PC-3 (cell line): ENCODE data around the gene PKP1. TPM values are rescaled to one million over a fixed set of nuclear protein-coding genes. Genes with fewer than 3 reads are reported as not detected.

ENCODE experiments used
- ATAC-seq: fragments of 200-7000 bp; cut with Tn5 transposase; 2 replicates; pipeline ENCODE4 v1.9.1; 2020; ENCODE audit warnings: mild to moderate bottlenecking, moderate library complexity
- BruUV-seq: library from RNA; stranded (reverse); fragments of 400-500 nt; replicated peaks from 2 replicates; lab custom pipeline; 2021; lab: Mats Ljungman, UMichigan
- CTCF ChIA-PET: fragments of 300-600 bp; sonication (Branson Sonifier 250); formaldehyde crosslinking; loops from one replicate; lab custom pipeline; 2022; ENCODE audit warnings: antibody characterized with exemption; lab: Charles Lee
- POLR2A ChIA-PET: fragments of 300-600 bp; sonication (Branson Sonifier 250); formaldehyde crosslinking; loops from one replicate; lab custom pipeline; 2022; ENCODE audit warnings: antibody characterized with exemption; ENCODE audit not compliant: unreplicated experiment; lab: Charles Lee
- DNase-seq: peaks from one replicate; pipeline ENCODE4 v3.0.0-alpha.2; 2015
- H2AFZ ChIP-seq: fragments of 300-600 bp; sonication (generic); 2 replicates; pipeline ENCODE4 v1.6.0; 2016; ENCODE audit warnings: antibody characterized with exemption, low read length
- H3F3A ChIP-seq: fragments of 300-600 bp; sonication (generic); one replicate; pipeline ENCODE4 v1.6.0; 2017; ENCODE audit warnings: antibody characterized with exemption, low read length, control low read depth, mild to moderate bottlenecking; ENCODE audit not compliant: unreplicated experiment
- H3K27ac ChIP-seq: fragments of 300-600 bp; sonication (generic); 2 replicates; pipeline ENCODE4 v1.5.1; 2016; ENCODE audit warnings: mild to moderate bottlenecking, low read length
- H3K27me3 ChIP-seq: fragments of 300-600 bp; sonication (generic); 2 replicates; pipeline ENCODE4 v1.6.1; 2016; ENCODE audit warnings: low read length, mixed read lengths
- H3K36me3 ChIP-seq: fragments of 300-600 bp; sonication (generic); 2 replicates; pipeline ENCODE4 v1.6.1; 2016; ENCODE audit warnings: low read depth, mixed run types, low read length, mixed read lengths
- H3K4me1 ChIP-seq: fragments of 300-600 bp; sonication (generic); 2 replicates; pipeline ENCODE4 v1.5.1; 2016; ENCODE audit warnings: low read length; ENCODE audit not compliant: insufficient read depth
- H3K4me2 ChIP-seq: fragments of 300-600 bp; sonication (generic); 2 replicates; pipeline ENCODE4 v1.6.0; 2016; ENCODE audit warnings: low read length
- H3K4me3 ChIP-seq: fragments of 300-600 bp; sonication (generic); 2 replicates; pipeline ENCODE4 v1.5.1; 2016; ENCODE audit warnings: mild to moderate bottlenecking, low read length, mixed read lengths
- H3K79me2 ChIP-seq: fragments of 300-600 bp; sonication (generic); 2 replicates; pipeline ENCODE4 v1.6.1; 2017; ENCODE audit warnings: low read length, mixed read lengths
- H3K9ac ChIP-seq: fragments of 300-600 bp; sonication (generic); 2 replicates; pipeline ENCODE4 v1.6.0; 2016; ENCODE audit warnings: mild to moderate bottlenecking, low read length
- H3K9me2 ChIP-seq: fragments of 300-600 bp; sonication (generic); replicated peaks from 2 replicates; pipeline ENCODE4 v1.6.1; 2016; ENCODE audit warnings: mixed run types, low read length, mixed read lengths
- H3K9me3 ChIP-seq: fragments of 300-600 bp; sonication (generic); 2 replicates; pipeline ENCODE4 v1.6.1; 2016; ENCODE audit warnings: low read length, mixed read lengths
- H4K20me1 ChIP-seq: fragments of 300-600 bp; sonication (generic); 2 replicates; pipeline ENCODE4 v1.6.1; 2016; ENCODE audit warnings: low read length, mixed read lengths
- CTCF ChIP-seq: fragments of 300-600 bp; sonication (generic); conservative IDR thresholded peaks from 2 replicates; pipeline ENCODE4 v1.5.1; 2017; ENCODE audit warnings: antibody characterized with exemption, low read depth, mild to moderate bottlenecking, low read length
- EZH2 ChIP-seq: fragments of 300-600 bp; sonication (generic); IDR thresholded peaks from one replicate; pipeline ENCODE4 v1.6.1; 2017; ENCODE audit warnings: antibody characterized with exemption, mild to moderate bottlenecking, low read length; ENCODE audit not compliant: unreplicated experiment
- EZH2phosphoT487 ChIP-seq: fragments of 300-600 bp; sonication (generic); IDR thresholded peaks from 2 replicates; pipeline ENCODE4 v1.6.1; 2018; ENCODE audit warnings: mild to moderate bottlenecking, antibody characterized with exemption, low read length, borderline replicate concordance
- intact Hi-C: fragments of 100-400 bp; cut with micrococcal nuclease; formaldehyde crosslinking; loops from 2 replicates; pipeline ENCODE4 v1.9.0; 2023
- total RNA-seq: library from RNA; depleted of rRNA; stranded (reverse); fragments of >200 nt; gene quantifications from 2 replicates; pipeline ENCODE4 v1.2.3, GENCODE V29; 2014

The PKP1 gene
- total RNA-seq, 1 experiment from 2014 or later = 211 TPM

GRCh38 chr1:201311356-201312011 is 28.2 kb downstream of the PKP1 start:
- peaks cover 62% of the 10 kb centered on the region for H3K79me2 ChIP-seq
- H3K9ac ChIP-seq = peak overlapping the region; percentile 77
- no TSS peak for BruUV-seq
- H3K9me3 ChIP-seq = no peaks in the 10 kb centered on the region
- peaks cover 60% of the 10 kb centered on the region for H3K4me1 ChIP-seq
- no peaks in the 10 kb centered on the region for H4K20me1 ChIP-seq
- H2AFZ ChIP-seq = no peak overlapping the region
- DNase-seq (no peak), ATAC-seq (no peak)
- peak overlapping the region; percentile 1; the same call in 1 of the 2 replicates for H3K4me3 ChIP-seq
- peak overlapping the region; percentile 89 for H3K27ac ChIP-seq
- peaks cover 53% of the 10 kb centered on the region for H3K36me3 ChIP-seq
- ChIA-PET POLR2A (interaction anchor here (0.5 to 1.1 kb wide), 4 partner anchors 22 to 76 kb away, joined by 3 to 10 read pairs (median 9); partner anchors contain the start of gene PKP1), CTCF (interaction anchor here (0.7 to 2.9 kb wide), 4 partner anchors 22 to 45 kb away, joined by 3 to 10 read pairs (median 3); no protein-coding TSS in a partner anchor)
- no peaks in the 10 kb centered on the region for H3K9me2 ChIP-seq
- intact Hi-C loops = loop anchor here (1.0 kb wide), 1 partner anchor 44 kb away; no protein-coding TSS in a partner anchor
- H3K4me2 ChIP-seq = peak overlapping the region; percentile 74
- TF ChIP-seq EZH2 (no peak), EZH2phosphoT487 (no peak), CTCF (no peak)
- no peaks in the 10 kb centered on the region for H3K27me3 ChIP-seq
- H3F3A ChIP-seq = peaks cover 14% of the 10 kb centered on the region

- TF ChIP-seq CTCF = peak; percentile 45
- TF ChIP-seq EZH2 = no peak
- no peak overlapping the region for H2AFZ ChIP-seq
- ChIA-PET CTCF (no interaction called here), POLR2A (interaction anchor here (1.1 kb wide), 1 partner anchor 22 kb away, joined by 3 read pairs; no protein-coding TSS in a partner anchor)
- H3K9ac ChIP-seq = peak overlapping the region; percentile 77
- H3K79me2 ChIP-seq = peaks cover 56% of the 10 kb centered on the region
- no peaks in the 10 kb centered on the region for H3K27me3 ChIP-seq
- no peak for ATAC-seq
- H3K4me1 ChIP-seq = peaks cover 53% of the 10 kb centered on the region
- H3K36me3 ChIP-seq = peaks cover 61% of the 10 kb centered on the region
- peak; percentile 43 for DNase-seq
- no peak overlapping the region for H3K4me3 ChIP-seq
- intact Hi-C loops = no loop called here
- peak overlapping the region; percentile 89 for H3K27ac ChIP-seq
- H4K20me1 ChIP-seq = no peaks in the 10 kb centered on the region
- H3K9me3 ChIP-seq = no peaks in the 10 kb centered on the region
- H3F3A ChIP-seq = peaks cover 14% of the 10 kb centered on the region
- no TSS peak for BruUV-seq
- H3K4me2 ChIP-seq = no peak overlapping the region; the same call in 1 of the 2 replicates
- no peaks in the 10 kb centered on the region for H3K9me2 ChIP-seq
These were observed 29.0 kb downstream of the PKP1 start for GRCh38 chr1:201312298-201312697.

GRCh38 chr1:201313086-201313485 is 29.8 kb downstream of the PKP1 start:
- H3K9ac ChIP-seq = no peak overlapping the region
- TF ChIP-seq EZH2phosphoT487 = no peak
- TF ChIP-seq EZH2 = no peak
- TF ChIP-seq CTCF = no peak
- H3K27ac ChIP-seq = no peak overlapping the region
- H3K4me2 ChIP-seq = no peak overlapping the region
- no peaks in the 10 kb centered on the region for H3K9me3 ChIP-seq
- peaks cover 69% of the 10 kb centered on the region for H3K36me3 ChIP-seq
- H4K20me1 ChIP-seq = no peaks in the 10 kb centered on the region
- peaks cover 53% of the 10 kb centered on the region for H3K79me2 ChIP-seq
- no peak for DNase-seq
- CTCF ChIA-PET = no interaction called here
- no peak overlapping the region for H3K4me3 ChIP-seq
- no peaks in the 10 kb centered on the region for H3K27me3 ChIP-seq
- no TSS peak for BruUV-seq
- no peak overlapping the region for H2AFZ ChIP-seq
- peaks cover 45% of the 10 kb centered on the region for H3K4me1 ChIP-seq
- POLR2A ChIA-PET = no interaction called here
- intact Hi-C loops = no loop called here
- H3K9me2 ChIP-seq = no peaks in the 10 kb centered on the region
- peaks cover 9% of the 10 kb centered on the region for H3F3A ChIP-seq
- ATAC-seq = no peak
